HL-60/S4 treated with phorbol 12-myristate 13-acetate at 8.2 ng/mL for 4 days and 3 days (cell line): Measurements from ENCODE around the gene TEAD3.
"Not testable (repeated sequence)": the region's sequence is repeated elsewhere in the genome, so short reads cannot be mapped to it uniquely, and the experiment has no call there.

Source experiments
- in situ Hi-C: fragments of 300-500 bp; cut with MboI; formaldehyde crosslinking; loops from 2 replicates; pipeline ENCODE4 v1.15.0; 2022; ENCODE audit warnings: low sequenced_read_pairs

The TEAD3 gene

DNA sequence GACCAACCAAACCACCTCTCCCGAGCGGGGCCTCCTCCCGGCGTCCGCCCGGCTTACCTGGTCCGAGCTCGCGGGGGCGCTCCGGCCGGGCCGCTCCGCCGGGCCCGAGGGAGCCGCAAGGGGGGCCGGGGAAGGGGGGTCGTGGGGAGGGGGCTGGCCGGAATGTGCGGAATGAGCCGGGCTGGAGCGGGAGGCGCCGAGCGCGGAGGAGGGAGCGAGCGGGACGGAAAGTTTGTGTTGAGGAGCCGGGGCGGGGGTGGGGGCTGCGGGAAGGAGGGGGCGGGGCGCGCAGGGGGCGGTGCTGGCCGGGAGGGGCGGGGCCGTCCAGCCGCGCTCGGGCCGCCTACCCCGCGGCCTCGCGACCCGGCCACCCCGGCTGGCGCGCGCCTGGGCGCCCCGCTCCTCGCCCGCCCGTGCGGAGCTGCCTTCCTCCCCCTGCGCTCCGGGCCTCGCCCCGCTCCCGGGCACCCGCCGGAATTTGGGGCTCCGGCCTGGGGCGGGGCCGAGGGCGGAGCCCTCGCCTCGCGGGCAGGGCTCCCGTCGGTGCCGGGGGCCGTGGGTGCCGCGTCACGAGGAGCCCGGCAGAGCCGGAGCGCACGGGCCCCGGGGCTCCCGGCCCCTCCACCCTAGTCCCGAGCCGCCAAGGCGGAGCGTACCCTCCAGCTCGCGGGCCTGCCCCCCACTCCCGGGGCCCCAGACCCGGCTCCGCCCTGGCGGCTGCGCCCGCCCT, at the start of gene TEAD3:
TSS of gene TEAD3 (minus strand) at position 239 of the 730 bp plus-strand sequence.
- in situ Hi-C loops: no loop called here

DNA sequence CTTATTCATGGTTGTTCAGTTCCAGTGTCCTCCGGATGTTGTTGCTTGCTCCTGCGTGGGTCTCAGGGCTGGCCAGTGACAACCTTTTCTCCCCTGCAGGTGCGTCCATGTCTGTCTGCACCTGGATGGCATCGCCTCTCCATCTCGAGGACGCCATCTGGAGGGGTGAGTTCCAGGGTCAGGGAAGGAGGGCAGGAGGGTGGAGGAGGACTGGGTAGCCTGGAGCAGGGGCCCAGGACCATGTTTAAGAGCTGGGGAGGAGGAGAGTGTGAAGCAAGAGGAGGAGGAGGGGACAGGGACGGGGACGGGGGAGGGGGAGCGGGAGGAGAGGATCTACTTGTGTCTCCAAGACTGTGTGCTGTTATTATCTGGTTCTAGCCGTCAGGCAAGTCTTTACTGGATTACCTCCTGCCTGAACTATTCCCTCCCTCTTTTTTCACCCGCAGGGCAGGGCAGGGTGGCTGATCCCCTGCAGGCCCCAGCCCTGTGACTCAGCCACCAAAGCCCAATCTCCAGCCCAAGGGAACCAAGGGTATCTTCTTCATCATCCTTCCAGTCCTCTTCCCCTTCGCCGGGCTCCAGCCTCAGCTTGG, 48.0 kb upstream of the TEAD3 start:
- in situ Hi-C loops: no loop called here

DNA sequence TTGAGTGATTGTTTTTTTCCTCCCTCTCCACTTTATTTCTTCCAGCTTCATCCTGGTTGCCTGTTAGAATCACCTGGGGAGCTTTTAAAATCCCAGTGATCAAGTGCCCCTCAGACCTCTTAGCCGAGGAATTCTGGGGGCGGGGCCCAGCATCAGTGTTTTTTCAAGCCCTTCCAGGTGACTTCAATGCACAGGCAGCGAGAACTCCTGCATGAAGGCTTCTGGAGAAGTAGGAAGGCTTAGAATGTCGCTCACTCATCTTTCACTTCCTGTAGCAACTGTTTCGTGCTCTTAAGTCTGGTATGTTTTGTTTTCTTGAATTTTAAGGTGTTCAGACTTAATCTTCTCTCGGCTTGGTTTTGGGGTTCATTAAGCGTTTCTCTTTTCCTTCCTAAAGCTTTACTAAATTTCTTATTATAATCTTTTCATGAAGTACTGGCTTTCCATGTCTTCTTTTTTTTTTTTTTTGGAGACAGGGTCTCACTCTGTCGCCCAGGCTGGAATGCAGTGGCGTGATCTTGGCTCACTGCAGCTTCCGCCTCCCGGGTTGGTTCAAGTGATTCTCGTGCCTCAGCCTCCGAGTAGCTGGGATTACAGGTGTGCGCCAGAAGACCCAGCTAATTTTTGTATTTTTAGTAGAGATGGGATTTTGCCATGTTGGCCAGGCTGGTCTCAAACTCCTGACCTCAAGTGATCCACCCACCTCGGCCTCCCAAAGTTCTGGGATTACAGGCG, 46.7 kb upstream of the TEAD3 start:
- in situ Hi-C loops: no loop called here

DNA sequence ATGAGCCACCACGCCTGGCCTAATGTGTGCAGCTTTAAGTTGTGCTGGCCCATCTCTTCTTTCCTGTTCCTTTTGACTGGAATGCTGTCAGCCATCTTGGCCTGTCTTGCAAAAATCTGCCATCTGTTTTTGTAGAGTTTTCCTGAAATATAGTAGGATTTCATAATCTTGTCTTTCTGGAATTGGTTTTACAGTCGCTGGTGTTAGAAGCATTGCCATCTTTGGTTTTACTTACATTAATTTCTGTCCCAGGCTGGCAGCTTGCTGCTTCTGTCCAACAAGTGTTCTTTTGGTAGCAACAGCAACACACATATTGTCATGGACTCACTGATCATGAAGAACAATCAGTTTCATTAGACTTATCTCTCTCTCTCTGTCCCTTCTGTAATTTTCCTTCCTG, 45.0 kb upstream of the TEAD3 start:
- in situ Hi-C loops: no loop called here

DNA sequence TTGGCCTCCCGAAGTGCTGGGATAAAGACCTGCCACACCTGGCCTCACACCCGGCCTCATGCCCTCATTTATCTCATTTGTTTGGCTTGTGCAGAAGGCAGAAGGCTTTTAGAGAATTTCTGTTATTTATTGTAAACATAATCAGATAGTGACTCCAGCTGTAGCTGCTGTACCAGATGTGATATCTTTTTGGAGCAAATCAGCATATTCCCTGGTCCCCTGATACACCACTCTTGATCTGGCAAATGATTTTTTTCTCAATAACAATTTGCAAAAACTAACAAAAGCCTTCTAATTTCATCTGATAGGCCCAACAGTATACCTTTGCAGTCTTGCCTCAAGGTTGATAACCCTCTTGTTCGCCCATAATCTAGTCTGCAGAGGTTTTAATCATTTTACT, 42.3 kb upstream of the TEAD3 start:
- in situ Hi-C loops: no loop called here

DNA sequence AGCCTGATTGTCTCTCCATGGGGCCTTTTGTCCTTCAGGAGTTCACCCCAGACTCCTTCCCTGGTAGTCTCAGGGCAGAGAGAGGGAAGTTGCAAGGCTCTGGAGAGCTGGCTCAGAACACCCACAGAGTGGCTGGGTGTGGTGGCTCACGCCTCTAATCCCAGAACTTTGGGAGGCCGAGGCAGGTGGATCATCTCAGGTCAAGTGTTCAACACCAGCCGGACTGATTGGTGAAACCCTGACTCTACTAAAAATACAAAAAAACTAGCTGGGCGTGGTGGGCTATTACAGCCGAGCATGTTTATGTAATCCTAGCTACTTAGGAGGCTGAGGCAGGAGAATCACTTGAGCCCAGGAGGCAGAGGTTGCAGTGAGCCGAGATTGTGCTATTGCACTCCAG, 39.0 kb upstream of the TEAD3 start:
- in situ Hi-C loops: not testable (repeated sequence)

DNA sequence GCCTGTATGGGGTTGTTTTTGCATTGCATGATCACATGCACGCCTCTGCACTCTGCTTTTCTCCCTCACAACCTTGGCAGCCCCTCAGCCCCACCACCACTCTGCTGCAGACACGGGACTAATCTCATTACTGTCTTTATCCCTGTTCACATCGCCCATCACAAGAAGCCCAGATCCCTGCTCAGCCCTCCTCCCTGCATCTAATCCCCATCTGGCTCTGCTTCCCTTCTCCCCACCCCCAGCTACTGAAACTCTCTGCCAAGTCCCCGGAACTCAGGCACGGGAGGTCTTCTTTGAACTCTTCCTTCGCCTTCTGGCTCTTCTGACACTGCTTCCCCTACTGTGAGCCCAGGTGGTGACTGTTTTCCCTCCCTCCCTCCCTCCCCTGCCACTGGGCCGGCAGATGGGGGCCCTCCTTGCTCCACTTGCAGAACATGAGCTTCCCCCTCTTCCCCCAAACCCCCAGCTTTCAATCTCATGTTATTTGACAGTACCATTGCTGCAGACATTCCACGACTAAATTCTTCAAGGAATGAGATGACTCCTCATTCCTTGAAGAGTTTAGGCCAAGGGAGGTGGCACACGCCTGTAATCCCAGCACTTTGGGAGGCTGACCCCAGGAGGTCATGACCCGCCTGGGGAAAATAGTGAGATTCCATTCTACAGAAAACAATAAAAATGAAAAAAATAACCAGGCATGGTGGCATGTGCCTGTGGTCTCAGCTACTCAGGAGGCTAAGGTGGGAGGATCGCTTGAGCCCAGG, 37.7 kb upstream of the TEAD3 start:
- in situ Hi-C loops: no loop called here

DNA sequence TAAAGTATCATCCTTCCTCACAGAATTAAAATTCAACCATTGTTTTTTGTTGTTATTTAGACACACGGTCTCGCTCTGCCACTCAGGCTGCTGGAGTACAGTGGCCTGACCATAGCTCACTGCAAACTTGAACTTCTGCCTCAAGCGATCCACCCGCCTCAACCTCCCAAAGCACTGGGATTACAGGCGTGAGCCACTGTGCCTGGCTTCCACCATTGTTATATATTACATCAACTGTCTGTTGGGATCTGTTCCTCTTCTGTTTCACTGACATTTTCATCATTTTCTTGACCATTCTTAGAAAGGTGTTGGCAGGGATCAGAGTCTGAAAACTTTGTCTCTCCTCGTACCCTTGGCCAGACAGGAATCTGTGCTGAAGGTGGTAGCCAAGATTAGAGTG, 37.1 kb upstream of the TEAD3 start:
- in situ Hi-C loops: no loop called here

DNA sequence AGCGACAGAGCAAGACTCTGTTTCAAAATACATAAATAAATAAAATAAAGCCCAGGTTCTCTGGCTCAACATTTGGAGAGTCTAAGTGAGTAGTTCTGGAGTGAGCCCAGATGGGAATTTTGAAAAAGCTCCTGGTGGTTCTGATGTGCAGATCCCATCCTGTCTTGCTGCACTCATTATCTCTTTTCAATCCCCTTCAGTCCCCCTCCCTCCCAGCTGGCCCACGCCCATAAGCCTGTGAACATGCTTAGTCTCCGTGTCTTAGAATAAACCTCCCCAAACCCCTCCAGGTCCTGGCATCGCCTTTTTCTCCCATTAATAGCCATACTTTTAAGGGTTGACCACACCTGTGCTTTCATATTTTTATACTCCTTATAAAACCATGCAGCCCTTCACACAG, 35.2 kb upstream of the TEAD3 start:
- in situ Hi-C loops: no loop called here

DNA sequence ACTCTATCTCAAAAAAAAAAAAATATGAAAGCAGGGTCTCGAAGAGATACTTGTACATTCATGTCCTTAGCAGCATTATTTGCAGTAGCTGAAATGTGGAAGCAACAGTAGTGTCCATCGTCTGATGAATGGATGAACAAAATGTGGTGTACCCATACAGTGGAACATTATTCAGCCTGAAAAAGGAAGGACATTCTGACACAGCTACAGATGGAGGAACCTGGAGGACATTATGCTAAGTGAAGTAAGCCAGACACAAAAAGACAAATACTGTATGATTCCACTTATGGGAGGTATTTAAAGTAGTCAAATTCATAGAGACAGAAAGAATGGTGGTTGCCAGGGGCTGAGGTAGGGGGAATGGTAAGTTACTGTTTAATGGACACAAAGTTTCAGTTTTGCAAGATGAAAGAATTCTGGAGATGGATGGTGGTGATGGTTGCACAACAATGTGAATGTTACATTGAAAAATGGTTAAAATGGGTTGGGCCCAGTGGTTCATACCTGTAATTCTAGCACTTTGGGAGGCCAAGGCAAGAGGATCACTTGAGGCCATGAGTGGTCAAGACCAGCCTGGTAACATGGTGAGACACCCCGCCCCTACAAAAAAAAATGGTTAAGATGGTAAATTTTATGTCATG, 27.6 kb upstream of the TEAD3 start:
- in situ Hi-C loops: no loop called here

DNA sequence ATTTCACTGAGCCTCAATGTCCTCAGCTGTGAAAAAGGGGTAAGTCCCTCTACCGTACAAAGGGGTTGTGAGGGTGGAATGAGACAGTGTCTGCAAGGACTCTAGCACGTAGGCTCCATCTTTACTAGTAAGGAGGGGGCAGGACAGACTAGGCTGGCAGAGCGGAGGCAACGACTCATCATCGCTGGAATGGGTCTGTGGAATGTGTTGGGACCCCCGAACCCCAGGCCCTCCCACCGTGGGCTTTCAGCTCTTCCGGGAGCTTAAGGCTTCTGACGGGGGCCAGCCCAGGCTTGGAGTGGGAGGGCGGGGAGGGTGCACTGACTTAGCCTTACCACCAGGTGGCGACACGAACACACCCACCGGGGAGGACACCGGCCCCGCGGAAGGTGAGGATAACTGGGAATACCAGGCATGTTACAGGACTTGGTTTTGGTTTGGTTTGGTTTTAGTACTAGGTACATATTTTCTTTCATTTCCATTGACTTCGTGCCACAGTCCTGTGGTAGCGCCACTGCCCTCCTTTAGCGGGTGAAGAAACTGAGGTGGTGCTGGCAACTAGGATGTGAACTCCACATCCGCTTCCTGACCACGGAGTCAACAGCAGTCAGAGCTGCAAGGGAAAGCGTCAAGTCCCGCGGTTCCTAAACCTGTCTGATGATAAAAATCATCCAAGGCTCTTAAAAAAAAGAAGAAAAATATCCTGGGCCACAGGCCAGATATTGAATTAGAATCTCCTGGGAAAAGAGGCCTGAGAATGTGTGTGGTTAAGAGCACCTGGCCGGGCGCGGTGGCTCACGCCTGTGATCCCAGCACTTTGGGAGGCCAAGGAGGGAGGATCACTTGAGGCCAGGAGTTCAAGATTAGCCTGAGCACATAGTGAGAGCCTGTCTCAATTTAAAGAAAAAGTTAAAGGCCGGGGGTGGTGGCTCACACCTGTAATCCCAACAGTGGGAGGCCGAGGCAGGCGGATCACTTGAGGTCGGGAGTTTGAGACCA, 26.1 kb upstream of the TEAD3 start:
- in situ Hi-C loops: no loop called here

DNA sequence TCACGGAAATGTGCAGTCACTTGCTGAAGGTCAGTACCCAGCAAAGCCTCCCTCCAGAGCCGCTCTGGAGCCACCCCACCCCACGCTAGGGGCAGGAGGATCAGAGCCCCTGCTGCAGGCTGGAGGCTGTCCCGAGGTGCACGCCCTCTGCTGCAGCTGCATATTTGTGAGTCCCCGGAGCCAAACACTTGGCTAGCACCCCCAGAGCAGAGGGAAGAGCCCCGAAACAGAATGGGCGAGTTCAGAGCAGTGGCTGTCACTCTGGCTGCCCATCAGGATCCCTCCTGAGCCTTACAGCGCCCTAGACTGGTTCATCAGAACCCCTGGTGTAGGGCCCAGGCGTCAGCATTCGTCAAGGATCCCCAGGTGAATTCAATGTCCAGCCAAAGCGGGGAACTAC, 25.3 kb upstream of the TEAD3 start:
- in situ Hi-C loops: no loop called here

DNA sequence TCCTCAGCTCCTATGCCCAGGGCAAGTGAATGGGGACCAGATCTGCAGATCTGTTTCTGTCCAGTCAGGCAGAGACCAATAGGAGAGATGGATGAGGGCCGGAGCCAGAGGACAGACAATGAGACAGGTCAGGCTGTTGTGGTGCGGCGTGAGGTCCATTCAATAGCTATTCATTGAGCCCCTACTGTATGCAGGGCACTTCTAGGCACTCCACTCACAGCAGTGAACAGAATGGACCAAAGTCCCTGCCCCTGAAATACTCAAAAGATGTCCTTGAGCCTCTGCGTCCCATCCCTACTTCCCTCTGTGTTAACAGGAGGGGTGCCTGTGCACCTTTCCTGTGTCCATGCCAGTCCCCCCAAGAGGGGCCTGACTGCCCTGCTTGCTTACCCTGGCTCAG, 24.4 kb upstream of the TEAD3 start:
- in situ Hi-C loops: no loop called here

DNA sequence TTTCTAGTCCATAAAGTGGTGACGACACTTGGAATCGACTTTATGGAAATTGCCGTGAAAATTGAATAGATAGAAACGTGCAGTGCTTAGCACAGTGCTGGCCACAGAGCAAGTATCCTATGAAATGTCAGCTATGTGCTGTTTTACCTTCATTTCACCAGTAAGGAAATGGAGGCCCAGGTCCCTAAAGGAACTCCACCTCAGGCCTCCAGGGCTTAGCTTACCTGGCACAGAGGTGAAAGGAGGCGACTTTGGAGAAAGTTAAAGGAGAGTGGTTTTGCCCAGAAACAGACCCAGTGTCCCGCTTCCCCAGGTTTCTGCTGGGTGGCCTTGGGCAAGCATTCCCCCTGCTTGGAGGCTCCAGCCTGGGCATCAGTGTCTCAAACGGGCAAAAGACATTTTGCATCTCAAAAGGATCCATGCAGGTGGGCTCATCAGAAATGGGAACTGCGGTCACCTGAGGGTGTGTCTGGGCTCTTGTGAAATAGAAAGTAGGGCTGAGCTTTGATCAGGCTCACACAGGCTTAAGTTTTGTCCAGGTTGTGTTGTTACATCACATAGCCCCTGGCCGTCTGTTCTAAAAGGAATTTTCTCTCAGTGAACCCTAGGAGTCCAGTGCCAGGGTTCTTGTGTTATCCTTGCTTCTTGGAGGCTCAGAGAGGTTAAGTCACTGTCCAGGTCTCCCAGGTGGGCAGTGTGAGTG, 22.6 kb upstream of the TEAD3 start:
- in situ Hi-C loops: no loop called here

DNA sequence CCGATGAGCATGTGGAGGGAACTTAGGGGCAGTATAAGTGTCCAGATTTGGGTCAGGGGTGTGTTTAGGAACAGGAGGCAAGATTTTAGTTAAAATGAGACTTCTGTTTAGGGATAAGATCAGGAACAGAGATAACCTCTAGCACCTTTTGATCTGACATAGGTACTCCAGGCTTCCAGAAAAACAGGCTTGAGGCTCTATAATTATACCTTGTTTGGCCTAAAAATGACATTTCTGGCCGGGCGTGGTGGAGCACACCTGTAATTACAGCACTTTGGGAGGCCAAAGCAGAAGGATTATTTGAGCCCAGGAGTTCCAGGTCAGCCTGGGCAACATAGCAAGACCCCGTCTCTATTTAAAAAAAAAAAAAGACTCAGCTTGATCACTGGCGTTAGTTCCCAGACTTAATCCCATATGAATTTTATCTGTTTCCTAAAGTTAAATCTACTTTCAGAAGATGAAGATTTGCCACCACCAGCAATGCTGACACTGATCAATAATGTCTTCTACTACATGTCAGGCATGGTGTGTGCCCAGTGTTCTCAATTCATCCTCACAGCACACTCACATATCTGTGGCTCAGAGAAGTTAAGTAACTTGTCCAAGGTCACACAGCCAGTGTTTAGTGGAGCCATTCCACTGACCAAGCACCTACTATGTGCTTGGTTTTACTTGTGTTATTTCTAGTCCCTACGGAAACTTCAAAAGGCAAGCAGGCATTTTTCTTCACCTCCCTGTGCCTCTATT, 21.9 kb upstream of the TEAD3 start:
- in situ Hi-C loops: no loop called here

DNA sequence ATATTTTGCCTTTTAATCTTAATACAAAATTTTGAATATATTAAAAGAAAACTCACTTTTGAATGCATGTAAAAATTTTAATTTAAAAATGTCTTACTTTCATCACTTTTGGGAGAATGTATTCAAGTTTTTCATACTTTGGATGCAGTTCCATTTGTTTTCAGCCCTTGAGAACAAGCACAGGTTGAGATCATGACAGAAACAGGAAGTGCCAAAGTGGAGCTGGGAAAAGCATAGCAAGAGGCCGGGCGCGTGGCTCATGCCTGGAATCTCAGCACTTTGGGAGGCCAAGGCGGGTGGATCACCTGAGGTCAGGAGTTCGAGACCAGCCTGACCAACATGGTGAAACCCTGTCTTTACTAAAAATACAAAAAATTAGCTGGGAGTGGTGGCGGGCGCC, 21.1 kb upstream of the TEAD3 start:
- in situ Hi-C loops: not testable (repeated sequence)

DNA sequence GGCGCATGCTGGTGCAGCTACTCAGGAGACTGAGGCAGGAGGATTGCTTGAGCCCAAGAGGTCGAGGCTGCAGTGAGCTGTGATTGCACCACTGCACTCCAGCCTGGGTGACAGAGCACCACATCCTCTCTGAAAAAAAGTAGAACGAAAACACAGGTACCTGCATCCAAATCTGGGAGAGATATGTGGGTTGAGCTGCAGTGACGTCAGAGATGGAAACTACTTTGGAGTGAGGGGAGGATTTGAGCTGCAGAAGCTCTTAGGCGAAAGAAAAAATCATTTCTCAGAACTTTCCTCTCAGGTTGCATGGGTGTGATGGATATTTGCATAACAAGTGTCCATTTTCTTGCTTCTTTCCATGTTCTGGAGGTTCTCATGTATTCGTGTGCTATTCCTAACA, 19.8 kb upstream of the TEAD3 start:
- in situ Hi-C loops: no loop called here

DNA sequence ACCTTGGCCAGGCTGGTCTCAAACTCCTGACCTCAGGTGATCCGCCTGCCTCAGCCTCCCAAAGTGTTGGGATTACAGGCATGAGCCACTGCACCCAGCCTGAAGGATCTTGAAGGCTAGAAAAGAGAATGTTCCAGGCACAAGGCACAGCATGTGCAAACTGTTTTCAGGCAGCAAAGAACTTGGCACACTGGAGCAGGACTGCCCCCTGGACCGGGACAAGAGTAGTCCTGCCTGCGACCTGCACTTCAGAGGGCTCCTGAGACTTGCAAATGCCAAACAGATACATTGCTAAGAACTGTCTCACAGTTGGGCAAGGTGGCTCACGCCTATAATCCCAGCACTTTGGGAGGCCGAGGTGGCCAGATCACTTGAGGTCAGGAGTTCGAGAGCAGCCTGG, 19.1 kb upstream of the TEAD3 start:
- in situ Hi-C loops: not testable (repeated sequence)
